Activated B cell treated with CpG ODN at 0.5 μM for 24 hours (primary cell): ENCODE data around the gene TNPO1. TPM values are rescaled to one million over a fixed set of nuclear protein-coding genes. Genes with fewer than 3 reads are reported as not detected.

Experiments used
- ATAC-seq: fragments of 200-7000 bp; cut with Tn5 transposase; one replicate; pipeline ENCODE4 v1.10.0; 2021; ENCODE audit warnings: low read depth, mild to moderate bottlenecking, moderate library complexity
- CTCF ChIA-PET: fragments of 350-600 bp; sonication (Branson Sonifier 250); formaldehyde crosslinking; loops from one replicate; lab custom pipeline; 2021; ENCODE audit warnings: antibody characterized with exemption; lab: Charles Lee
- POLR2A ChIA-PET: fragments of 350-600 bp; sonication (Branson Sonifier 250); formaldehyde crosslinking; loops from one replicate; lab custom pipeline; 2021; ENCODE audit warnings: antibody characterized with exemption; lab: Charles Lee
- DNase-seq: peaks from one replicate; pipeline ENCODE4 v3.0.0; 2022
- H3K27ac Mint-ChIP-seq: one replicate; pipeline ENCODE4 v1.8.0; 2020; ENCODE audit warnings: mixed read lengths
- H3K27me3 Mint-ChIP-seq: one replicate; pipeline ENCODE4 v1.8.0; 2021; ENCODE audit warnings: mixed read lengths
- H3K36me3 Mint-ChIP-seq: one replicate; pipeline ENCODE4 v1.8.0; 2021; ENCODE audit warnings: low read depth, mixed read lengths
- H3K4me1 Mint-ChIP-seq: one replicate; pipeline ENCODE4 v1.8.0; 2021; ENCODE audit warnings: mixed read lengths
- H3K4me3 Mint-ChIP-seq: one replicate; pipeline ENCODE4 v1.8.0; 2020; ENCODE audit warnings: mild to moderate bottlenecking, mixed read lengths
- H3K9me3 Mint-ChIP-seq: one replicate; pipeline ENCODE4 v1.8.0; 2020; ENCODE audit warnings: mixed read lengths
- intact Hi-C: fragments of 100-400 bp; cut with micrococcal nuclease; formaldehyde crosslinking; loops from one replicate; pipeline ENCODE4 v1.15.1; 2024
- total RNA-seq: library from RNA; stranded (reverse); gene quantifications from 2 replicates; pipeline ENCODE4 v1.2.3, GENCODE V29; 2022
- TF ChIP-seq, protein P1 (sequence below): fragments of 200-600 bp; IDR thresholded peaks from one replicate; pipeline ENCODE4 v1.8.0; 2022; ENCODE audit warnings: antibody characterized with exemption, mild to moderate bottlenecking

The TNPO1 gene
- total RNA-seq, 1 donor from 2014 or later = 109 TPM

DNA sequence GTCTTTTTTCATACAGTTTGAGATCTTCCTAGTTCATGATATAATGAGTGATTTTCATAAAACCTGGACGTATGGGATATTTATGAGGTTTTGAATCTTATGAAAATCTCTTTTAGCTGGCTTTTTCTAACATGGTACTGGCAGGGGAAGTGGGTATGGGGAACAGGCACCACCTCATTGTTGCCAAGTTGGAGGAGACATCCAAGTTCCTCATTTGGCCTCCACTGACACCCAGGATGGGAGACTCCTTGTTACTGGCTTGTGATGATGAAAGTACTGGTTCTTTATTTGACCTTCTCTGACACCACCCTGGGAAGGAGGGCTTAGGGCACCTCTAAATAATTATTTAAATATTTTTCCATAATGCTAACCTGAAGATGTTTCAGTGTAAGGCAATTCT lies 4.0 kb upstream of the TNPO1 start:
- H3K27ac Mint-ChIP-seq = no peak overlapping the region
- ChIA-PET CTCF (no interaction called here), POLR2A (no interaction called here)
- TF ChIP-seq, protein P1, sequence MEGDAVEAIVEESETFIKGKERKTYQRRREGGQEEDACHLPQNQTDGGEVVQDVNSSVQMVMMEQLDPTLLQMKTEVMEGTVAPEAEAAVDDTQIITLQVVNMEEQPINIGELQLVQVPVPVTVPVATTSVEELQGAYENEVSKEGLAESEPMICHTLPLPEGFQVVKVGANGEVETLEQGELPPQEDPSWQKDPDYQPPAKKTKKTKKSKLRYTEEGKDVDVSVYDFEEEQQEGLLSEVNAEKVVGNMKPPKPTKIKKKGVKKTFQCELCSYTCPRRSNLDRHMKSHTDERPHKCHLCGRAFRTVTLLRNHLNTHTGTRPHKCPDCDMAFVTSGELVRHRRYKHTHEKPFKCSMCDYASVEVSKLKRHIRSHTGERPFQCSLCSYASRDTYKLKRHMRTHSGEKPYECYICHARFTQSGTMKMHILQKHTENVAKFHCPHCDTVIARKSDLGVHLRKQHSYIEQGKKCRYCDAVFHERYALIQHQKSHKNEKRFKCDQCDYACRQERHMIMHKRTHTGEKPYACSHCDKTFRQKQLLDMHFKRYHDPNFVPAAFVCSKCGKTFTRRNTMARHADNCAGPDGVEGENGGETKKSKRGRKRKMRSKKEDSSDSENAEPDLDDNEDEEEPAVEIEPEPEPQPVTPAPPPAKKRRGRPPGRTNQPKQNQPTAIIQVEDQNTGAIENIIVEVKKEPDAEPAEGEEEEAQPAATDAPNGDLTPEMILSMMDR = no peak
- H3K36me3 Mint-ChIP-seq = peaks cover 2% of the 10 kb centered on the region
- DNase-seq (no peak), ATAC-seq (no peak)
- peaks cover 16% of the 10 kb centered on the region for H3K27me3 Mint-ChIP-seq
- intact Hi-C loops = loop anchor here (10.0 kb wide), 2 partner anchors 632 to 1228 kb away; partner anchors contain the start of genes FOXD1 and MCCC2
- H3K4me1 Mint-ChIP-seq = peaks cover 8% of the 10 kb centered on the region
- no peaks in the 10 kb centered on the region for H3K9me3 Mint-ChIP-seq
- no peak overlapping the region for H3K4me3 Mint-ChIP-seq

DNA sequence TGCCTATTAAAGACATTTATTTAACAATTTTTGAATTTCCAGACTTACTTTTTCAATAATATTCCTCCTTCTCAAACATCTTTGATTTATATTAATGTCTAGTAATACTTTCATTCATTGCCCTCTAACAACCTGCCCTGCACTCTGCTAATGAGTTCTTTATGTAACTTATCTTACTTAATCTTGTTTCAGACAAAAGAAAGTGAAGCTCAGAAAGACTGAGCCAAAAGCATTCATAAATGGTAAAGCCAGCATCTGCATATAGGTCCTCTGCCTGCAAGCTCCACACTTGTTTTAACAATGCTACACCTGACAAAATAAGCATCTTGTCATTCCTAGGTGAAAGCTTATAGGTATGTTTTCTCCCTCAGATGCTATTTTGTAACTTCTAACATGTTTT lies 2.4 kb upstream of the TNPO1 start:
- CTCF ChIA-PET = no interaction called here
- Mint-ChIP-seq H3K36me3 (peaks cover 2% of the 10 kb centered on the region), H3K27me3 (peaks cover 12% of the 10 kb centered on the region), H3K27ac (no peak overlapping the region), H3K4me3 (no peak overlapping the region), H3K4me1 (peaks cover 22% of the 10 kb centered on the region), H3K9me3 (no peaks in the 10 kb centered on the region)
- DNase-seq = no peak
- intact Hi-C loops = loop anchor here (10.0 kb wide), 2 partner anchors 631 to 1229 kb away; partner anchors contain the start of genes FOXD1 and MCCC2
- POLR2A ChIA-PET = interaction anchor here (0.6 kb wide), 1 partner anchor 214 kb away, joined by 5 read pairs; no protein-coding TSS in a partner anchor
- ATAC-seq = no peak
- TF ChIP-seq, protein P1 = no peak

DNA sequence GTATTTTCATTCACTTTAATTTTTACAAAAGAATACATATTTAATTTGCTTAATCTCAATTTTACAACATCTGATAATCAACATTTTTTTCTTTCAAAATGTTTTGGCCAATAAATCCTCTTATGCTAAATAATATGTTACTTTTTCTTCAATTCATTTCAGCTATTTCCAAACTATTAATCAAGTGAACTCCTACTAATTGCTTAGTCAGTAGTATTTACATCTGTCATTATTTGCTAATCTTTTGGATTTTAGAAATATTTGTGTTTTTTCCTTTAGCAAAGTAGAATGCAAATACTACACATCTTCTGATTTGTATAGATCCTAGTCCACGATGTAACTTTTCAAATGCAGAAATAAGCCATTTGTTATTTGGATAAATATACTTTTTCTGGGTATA lies 1.6 kb upstream of the TNPO1 start:
- no peak for DNase-seq
- Mint-ChIP-seq H3K27ac (no peak overlapping the region), H3K4me1 (peaks cover 25% of the 10 kb centered on the region), H3K9me3 (no peaks in the 10 kb centered on the region), H3K4me3 (no peak overlapping the region), H3K27me3 (peaks cover 8% of the 10 kb centered on the region), H3K36me3 (peaks cover 2% of the 10 kb centered on the region)
- intact Hi-C loops = loop anchor here (5.0 to 10.0 kb wide), 4 partner anchors 258 to 1230 kb away; partner anchors contain the start of genes FOXD1 and MCCC2
- ATAC-seq = no peak
- TF ChIP-seq, protein P1 = no peak
- POLR2A ChIA-PET = no interaction called here
- CTCF ChIA-PET = no interaction called here

DNA sequence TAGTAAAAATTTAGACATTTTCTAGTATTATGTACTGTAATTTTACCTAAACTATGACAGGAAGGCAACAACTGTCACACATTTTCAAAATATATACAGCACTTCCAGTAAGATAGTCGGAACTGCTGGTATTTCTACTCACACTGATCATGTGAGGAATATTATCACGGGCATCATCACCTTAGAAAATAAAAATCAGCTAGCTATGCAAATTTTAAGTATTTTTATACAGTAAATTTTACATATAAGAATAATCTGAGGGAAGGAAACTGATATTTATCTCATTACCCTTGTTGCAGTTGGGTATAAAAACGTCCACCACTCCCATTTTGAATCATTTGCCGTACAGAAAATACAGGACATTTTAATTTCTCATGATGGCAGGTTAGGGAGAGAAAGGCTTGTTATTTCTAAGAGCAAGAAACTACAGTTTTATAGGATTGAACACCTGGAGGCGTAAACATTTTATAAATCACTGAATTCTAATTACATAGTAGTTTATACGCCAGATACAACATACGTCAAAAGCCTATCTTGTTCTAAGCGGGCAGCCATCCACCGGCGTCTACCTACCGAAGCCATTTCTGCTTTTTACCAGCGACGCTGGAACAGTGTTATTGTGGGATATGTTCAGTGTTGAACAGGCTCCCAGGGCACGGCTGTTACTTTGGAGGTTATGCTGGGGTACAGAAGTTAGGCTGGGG lies 729 bp upstream of the TNPO1 start:
- H3K27me3 Mint-ChIP-seq = peaks cover 8% of the 10 kb centered on the region
- H3K4me1 Mint-ChIP-seq = peaks cover 25% of the 10 kb centered on the region
- ChIA-PET CTCF (no interaction called here), POLR2A (interaction anchor here (1.8 to 3.3 kb wide), 4 partner anchors 27 to 496 kb away, joined by 7 to 64 read pairs (median 10); partner anchors contain the start of genes MRPS27 and PTCD2)
- no peak for ATAC-seq
- intact Hi-C loops = loop anchor here (1.0 to 10.0 kb wide), 9 partner anchors 33 to 1231 kb away; partner anchors contain the start of genes ANKRA2, BTF3, FOXD1 and MCCC2
- H3K27ac Mint-ChIP-seq = peak overlapping the region; percentile 97
- TF ChIP-seq, protein P1 = no peak
- no peaks in the 10 kb centered on the region for H3K9me3 Mint-ChIP-seq
- DNase-seq = no peak
- peak overlapping the region; percentile 95 for H3K4me3 Mint-ChIP-seq
- H3K36me3 Mint-ChIP-seq = peaks cover 2% of the 10 kb centered on the region

DNA sequence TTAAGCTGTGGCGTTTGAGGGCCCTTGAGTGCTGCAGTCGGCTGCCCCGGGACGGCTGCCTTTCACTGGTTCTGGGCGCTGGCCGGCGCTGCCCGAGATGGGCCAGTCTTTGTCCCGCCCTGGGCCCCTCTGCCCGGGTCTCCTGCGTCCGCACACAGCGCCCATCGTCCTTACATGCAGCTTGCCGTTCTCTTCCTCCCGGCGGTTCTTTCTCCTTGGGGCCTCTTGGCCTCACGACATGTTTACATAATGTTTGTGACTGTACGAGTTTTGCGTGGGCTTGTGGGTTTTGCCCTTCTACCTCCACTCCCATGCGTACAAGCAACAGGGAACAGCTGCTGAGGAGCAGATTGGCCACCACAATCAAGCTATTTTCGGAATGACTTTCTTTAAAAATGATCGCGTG lies 618 bp downstream of the TNPO1 start:
- Mint-ChIP-seq H3K36me3 (peaks cover 2% of the 10 kb centered on the region), H3K27ac (peak overlapping the region; percentile 97), H3K9me3 (no peaks in the 10 kb centered on the region), H3K27me3 (peaks cover 3% of the 10 kb centered on the region), H3K4me3 (peak overlapping the region; percentile 95), H3K4me1 (peaks cover 28% of the 10 kb centered on the region)
- ATAC-seq (peak; percentile 16), DNase-seq (no peak)
- TF ChIP-seq, protein P1 = no peak
- intact Hi-C loops = loop anchor here (2.0 to 10.0 kb wide), 6 partner anchors 260 to 1232 kb away; partner anchors contain the start of genes ANKRA2, BTF3, FOXD1 and MCCC2
- ChIA-PET POLR2A (interaction anchor here (1.0 to 3.3 kb wide), 8 partner anchors 17 to 682 kb away, joined by 5 to 64 read pairs (median 7); partner anchors contain the start of genes BTF3, MRPS27 and PTCD2), CTCF (interaction anchor here (1.1 to 4.0 kb wide), 5 partner anchors 32 to 498 kb away, joined by 4 to 50 read pairs (median 19); no protein-coding TSS in a partner anchor)
